Ascending aorta (tissue), 2 donors: ENCODE results near the gene GGT1. TPM values are rescaled to one million over a fixed set of nuclear protein-coding genes. Genes with fewer than 3 reads are reported as not detected.
A peak's percentile ranks its signal among the peaks of the same experiment; 100 is the strongest.

Experiments
- DNase-seq, 2 donors: peaks; one replicate each; pipeline ENCODE4 v3.0.0-alpha.2; 2019; ENCODE audit warnings: low spot score in 2 of 2
- H3K27ac ChIP-seq, 2 donors: fragments of 200-600 bp; sonication (generic); one replicate each; pipeline ENCODE4 v1.5.1; 2016 to 2017; ENCODE audit warnings: mild to moderate bottlenecking in 1 of 2
- H3K27me3 ChIP-seq: fragments of 200-600 bp; sonication (generic); one replicate; pipeline ENCODE4 v1.5.1; 2017
- H3K36me3 ChIP-seq, 2 donors: fragments of 200-600 bp; sonication (generic); one replicate each; pipeline ENCODE4 v1.5.1; 2016
- H3K4me1 ChIP-seq, 2 donors: fragments of 200-600 bp; sonication (generic); one replicate each; pipeline ENCODE4 v1.5.1; 2016 to 2017; ENCODE audit warnings: mild to moderate bottlenecking in 1 of 2
- H3K4me3 ChIP-seq, 2 donors: fragments of 200-600 bp; sonication (generic); one replicate each; pipeline ENCODE4 v1.5.1; 2016 to 2017; ENCODE audit warnings: mild to moderate bottlenecking in 1 of 2
- H3K9me3 ChIP-seq, 2 donors: fragments of 200-600 bp; sonication (generic); one replicate each; pipeline ENCODE4 v1.5.1; 2016
- intact Hi-C: fragments of 100-400 bp; cut with DNase I; formaldehyde crosslinking; loops from one replicate; pipeline ENCODE4 v1.15.1; 2023
- total RNA-seq: library from RNA; depleted of rRNA; stranded (reverse); fragments of >200 nt; gene quantifications from one replicate; pipeline ENCODE4 v1.1.0, GENCODE V29; 2016
- TF ChIP-seq, protein P1 (sequence below), 3 experiments: fragments of 200-600 bp in 2 of 3; fragments of 450-650 bp in 1 of 3; sonication (generic) in 2 of 3; IDR thresholded peaks; one replicate each; pipeline ENCODE4 v1.5.1; 2016 to 2019; ENCODE audit warnings: antibody characterized with exemption in 3 of 3, mild to moderate bottlenecking in 1 of 3, moderate library complexity in 1 of 3

Gene GGT1
- total RNA-seq, 1 donor from 2014 or later, result not detected

DNA sequence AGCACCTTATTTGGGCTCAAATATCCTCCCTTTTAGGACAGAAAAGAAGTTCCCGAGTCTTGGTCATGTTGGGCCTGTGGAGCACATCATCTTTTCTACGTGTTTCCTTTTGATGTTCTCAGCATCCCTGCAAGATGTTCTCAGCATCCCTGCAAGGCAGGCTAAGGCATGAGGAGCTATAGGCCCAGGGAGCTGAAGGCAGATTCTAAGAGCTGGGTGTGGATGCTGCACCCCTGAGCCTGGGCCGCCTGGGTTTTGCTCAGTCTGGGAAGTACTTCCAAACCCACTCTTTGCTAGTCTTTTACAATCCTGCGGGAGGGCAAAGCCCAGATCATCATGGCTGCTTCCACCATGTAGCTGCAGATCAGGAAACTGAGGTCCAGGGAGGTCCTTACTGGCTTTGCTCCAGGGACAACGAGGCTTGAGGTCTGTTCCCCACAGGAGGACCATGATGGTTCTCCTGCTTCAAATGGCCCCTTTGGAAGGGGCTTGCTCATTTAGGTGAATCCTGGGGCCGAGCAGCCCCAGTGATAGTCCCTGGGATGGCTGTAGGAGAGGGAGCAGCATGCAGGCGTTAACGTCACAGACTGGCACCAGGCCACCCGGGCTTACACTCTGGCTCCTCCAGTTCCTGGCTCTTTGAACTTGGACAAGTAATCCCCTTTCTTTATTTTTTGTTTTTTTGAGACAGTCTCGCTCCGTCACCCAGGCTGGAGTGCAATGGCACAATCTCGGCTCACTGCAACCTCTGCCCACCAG lies 20.8 kb upstream of the GGT1 start:
- no peak for DNase-seq
- Histone ChIP-seq H3K27ac (no peak overlapping the region), H3K4me3 (no peak overlapping the region), H3K27me3 (no peaks in the 10 kb centered on the region), H3K4me1 (peaks cover 0 to 8% of the 10 kb centered on the region in 2 donors), H3K9me3 (no peaks in the 10 kb centered on the region), H3K36me3 (peaks cover 0 to 21% of the 10 kb centered on the region in 2 donors)
- intact Hi-C loops, result no loop called here
- TF ChIP-seq, protein P1, sequence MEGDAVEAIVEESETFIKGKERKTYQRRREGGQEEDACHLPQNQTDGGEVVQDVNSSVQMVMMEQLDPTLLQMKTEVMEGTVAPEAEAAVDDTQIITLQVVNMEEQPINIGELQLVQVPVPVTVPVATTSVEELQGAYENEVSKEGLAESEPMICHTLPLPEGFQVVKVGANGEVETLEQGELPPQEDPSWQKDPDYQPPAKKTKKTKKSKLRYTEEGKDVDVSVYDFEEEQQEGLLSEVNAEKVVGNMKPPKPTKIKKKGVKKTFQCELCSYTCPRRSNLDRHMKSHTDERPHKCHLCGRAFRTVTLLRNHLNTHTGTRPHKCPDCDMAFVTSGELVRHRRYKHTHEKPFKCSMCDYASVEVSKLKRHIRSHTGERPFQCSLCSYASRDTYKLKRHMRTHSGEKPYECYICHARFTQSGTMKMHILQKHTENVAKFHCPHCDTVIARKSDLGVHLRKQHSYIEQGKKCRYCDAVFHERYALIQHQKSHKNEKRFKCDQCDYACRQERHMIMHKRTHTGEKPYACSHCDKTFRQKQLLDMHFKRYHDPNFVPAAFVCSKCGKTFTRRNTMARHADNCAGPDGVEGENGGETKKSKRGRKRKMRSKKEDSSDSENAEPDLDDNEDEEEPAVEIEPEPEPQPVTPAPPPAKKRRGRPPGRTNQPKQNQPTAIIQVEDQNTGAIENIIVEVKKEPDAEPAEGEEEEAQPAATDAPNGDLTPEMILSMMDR (IDR thresholded peaks at IDR 0.05), result no peak

DNA sequence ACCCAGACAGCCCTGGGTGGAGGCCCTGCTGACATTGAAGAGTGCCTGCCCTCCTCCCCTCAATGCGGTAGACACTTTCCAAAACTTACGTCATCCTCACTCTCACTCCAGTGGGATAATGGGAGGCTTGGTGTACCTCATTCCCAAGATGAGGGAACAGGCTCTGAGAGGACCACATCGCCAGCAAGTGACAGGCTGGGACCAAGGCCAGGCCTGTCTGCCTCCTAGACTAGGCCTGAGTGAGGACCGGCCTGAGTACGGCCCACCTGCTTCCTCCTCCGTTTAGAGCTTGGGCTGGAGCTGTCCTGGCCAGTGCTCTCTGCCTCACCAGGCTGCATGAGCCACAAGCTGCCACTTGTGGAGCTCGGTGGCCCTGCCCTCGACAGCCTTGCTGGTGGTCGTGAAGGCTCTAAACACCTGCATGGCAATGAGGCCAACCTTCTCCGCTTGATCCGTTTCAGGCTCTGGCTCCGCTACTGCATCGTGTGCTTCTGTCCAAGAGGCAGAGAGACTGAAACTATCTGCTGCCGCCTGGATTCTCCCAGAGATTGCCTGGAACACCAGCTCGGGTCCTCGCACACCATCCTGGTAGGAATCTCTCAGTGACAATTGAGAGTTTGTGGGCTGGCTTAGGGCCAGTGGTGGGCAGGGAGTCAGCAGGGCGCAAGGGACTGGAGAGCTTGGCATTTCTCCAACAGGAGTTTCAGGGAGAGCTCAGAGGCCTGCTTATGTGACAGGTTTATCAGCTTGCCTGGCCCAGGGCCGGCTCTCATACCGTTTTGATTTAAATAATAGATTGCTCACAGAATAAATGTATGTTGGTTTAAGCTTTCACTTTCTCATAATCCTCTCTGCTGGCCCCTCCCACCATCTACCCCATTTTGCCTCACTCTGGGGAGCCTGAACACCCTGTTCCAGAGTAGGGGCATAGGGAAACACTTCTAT lies 19.5 kb upstream of the GGT1 start:
- H3K4me3 ChIP-seq, result peak overlapping the region; percentile 33 to 51
- peaks cover 0 to 8% of the 10 kb centered on the region in 2 donors for H3K4me1 ChIP-seq
- no peak for DNase-seq
- TF ChIP-seq, protein P1 (IDR thresholded peaks at IDR 0.05), result no peak
- H3K9me3 ChIP-seq, result no peaks in the 10 kb centered on the region
- intact Hi-C loops, result no loop called here
- H3K27ac ChIP-seq, result peak overlapping the region; percentile 76 to 79
- H3K27me3 ChIP-seq, result no peaks in the 10 kb centered on the region
- H3K36me3 ChIP-seq, result peaks cover 7 to 27% of the 10 kb centered on the region in 2 donors

DNA sequence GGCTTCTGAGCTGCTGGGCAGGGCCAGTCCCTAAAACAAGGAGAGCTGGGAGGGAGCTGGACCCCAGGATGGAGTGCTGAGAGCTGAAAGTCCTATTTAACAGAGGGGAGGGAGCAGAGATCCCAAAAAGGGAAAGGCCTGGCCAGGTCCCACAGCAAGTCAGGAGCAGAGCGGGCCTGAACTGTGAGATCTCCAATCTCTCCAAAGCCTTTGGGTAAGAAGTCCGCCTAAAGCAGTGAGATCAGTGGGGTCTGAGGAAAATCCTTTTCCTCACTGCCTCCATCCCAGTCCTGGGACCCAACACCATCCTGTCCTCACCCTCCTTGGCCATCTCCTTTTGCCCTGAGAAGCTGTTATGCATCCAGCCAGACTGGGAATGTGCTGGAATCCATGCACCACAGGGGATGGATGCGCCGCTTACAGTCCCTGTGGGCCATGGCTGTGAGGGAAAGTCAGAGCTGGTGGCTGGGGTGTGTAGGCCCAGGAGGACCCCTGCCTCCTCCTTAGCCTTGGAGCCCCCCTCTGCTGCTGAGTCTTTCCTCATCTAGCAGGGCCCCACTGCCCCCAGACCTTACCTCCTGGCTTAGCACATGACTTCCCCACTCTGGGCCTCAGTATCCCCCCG lies 18.7 kb upstream of the GGT1 start:
- Histone ChIP-seq H3K27ac (peak overlapping the region; percentile 76 to 79), H3K4me1 (peaks cover 0 to 8% of the 10 kb centered on the region in 2 donors), H3K36me3 (peaks cover 9 to 33% of the 10 kb centered on the region in 2 donors), H3K27me3 (no peaks in the 10 kb centered on the region), H3K9me3 (no peaks in the 10 kb centered on the region), H3K4me3 (peak overlapping the region; percentile 33 to 51)
- no peak for DNase-seq
- TF ChIP-seq, protein P1 (IDR thresholded peaks at IDR 0.05), result no peak
- intact Hi-C loops, result no loop called here

DNA sequence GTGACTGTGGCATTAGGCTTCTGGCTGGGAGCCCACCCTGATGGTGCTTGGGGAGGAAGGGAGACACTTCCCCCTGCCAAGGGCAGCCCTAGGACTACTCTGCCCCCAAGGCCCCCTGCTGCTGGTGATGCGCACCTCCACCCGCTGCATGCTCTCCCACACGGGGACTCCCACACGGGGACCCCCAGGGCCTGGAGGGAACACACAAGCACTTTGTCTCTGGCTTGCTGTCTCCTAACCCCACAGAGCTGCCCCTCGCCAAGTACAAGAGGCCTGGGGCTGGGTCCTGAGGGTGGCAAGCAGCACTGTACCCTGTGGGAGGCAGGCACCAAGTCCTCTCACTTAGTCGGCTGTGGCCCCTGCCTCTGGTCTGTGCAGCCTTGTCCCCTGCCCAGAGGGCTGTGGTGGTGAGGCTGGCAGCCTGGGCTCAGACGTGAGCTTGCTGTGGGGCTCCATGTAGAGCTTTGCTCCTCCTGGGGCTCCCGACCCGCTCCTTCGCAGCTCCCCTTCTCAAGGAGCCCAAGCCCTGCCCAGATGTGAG lies 18.1 kb upstream of the GGT1 start:
- no peak for DNase-seq
- intact Hi-C loops, result no loop called here
- Histone ChIP-seq H3K9me3 (no peaks in the 10 kb centered on the region), H3K4me3 (no peak overlapping the region), H3K36me3 (peaks cover 9 to 36% of the 10 kb centered on the region in 2 donors), H3K4me1 (peaks cover 0 to 8% of the 10 kb centered on the region in 2 donors), H3K27me3 (no peaks in the 10 kb centered on the region), H3K27ac (peak overlapping the region; percentile 76 to 79)
- TF ChIP-seq, protein P1 (IDR thresholded peaks at IDR 0.05), result no peak

DNA sequence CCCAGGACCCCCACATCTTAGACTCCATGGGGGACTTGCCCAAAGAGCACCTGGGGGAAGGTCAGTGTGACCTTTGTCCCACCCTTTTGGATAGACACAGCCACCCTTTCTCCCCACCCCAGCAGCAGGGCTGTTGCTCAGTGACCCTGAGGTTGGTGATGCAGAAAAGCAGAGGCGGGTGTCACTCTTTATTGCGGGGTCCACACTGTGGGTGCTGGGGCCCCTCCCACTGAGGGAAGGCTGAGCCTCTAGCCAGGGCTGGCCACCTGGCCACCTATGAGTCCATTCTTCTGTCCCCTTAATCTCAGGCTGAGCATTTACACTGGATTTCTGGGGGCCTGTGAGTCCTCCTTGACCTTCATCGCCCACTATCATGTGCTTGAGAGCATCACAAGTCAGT lies 17.5 kb upstream of the GGT1 start:
- TF ChIP-seq, protein P1 (IDR thresholded peaks at IDR 0.05), result no peak
- peak overlapping the region in 1 of 2 donors; percentile 79 for H3K27ac ChIP-seq
- H3K36me3 ChIP-seq, result peaks cover 9 to 36% of the 10 kb centered on the region in 2 donors
- no peak for DNase-seq
- intact Hi-C loops, result no loop called here
- peaks cover 0 to 8% of the 10 kb centered on the region in 2 donors for H3K4me1 ChIP-seq
- no peaks in the 10 kb centered on the region for H3K9me3 ChIP-seq
- H3K4me3 ChIP-seq, result no peak overlapping the region
- no peaks in the 10 kb centered on the region for H3K27me3 ChIP-seq
